Stimulated activated CD4-positive, alpha-beta T cell treated with anti-CD3 and anti-CD28 coated beads, Interleukin-1b, Interleukin-23, amount 100 ng/mL, for 4 hours (primary cell): ENCODE measurements around the gene NUDT16L1.

Experiments used
- DNase-seq, 2 donors: peaks; one replicate each; pipeline ENCODE4 v3.0.0-alpha.2; 2020; ENCODE audit warnings: low read depth in 2 of 2

Gene NUDT16L1

DNA sequence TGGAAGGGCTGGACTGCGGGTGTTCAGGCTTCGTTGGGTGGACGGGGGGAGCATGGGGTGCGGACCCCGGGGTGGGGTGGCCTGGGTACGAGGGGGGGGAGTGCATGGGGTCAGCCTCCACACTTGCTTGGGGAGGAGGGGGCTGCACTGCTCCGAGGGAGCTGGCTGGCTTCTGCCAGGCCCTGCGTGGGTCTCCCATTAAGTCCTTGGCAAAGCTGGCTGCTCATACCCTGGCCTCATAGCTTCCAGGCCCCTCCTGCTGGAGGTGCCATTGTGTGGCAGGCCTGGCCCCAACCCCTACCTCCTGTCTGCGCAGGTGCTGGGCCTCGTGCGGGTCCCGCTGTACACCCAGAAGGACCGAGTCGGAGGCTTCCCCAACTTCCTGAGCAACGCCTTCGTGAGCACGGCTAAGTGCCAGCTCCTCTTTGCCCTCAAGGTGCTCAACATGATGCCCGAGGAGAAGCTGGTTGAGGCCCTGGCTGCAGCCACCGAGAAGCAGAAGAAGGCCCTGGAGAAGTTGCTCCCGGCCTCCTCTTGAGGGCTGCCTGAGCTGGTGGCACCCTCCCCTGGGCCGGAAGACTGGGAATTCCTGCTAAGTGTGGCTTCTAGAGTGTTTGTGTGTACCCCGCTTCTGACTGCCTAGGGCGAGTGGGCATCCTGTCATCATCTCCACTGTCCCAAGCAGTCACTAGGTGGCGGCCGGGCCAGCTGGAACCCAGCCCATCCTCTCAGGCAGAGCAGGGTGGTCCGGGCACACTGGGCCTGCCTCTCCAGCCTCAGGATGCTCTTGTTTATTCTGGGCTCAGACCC, 1.5 kb downstream of the NUDT16L1 start:
- DNase-seq, result no peak

DNA sequence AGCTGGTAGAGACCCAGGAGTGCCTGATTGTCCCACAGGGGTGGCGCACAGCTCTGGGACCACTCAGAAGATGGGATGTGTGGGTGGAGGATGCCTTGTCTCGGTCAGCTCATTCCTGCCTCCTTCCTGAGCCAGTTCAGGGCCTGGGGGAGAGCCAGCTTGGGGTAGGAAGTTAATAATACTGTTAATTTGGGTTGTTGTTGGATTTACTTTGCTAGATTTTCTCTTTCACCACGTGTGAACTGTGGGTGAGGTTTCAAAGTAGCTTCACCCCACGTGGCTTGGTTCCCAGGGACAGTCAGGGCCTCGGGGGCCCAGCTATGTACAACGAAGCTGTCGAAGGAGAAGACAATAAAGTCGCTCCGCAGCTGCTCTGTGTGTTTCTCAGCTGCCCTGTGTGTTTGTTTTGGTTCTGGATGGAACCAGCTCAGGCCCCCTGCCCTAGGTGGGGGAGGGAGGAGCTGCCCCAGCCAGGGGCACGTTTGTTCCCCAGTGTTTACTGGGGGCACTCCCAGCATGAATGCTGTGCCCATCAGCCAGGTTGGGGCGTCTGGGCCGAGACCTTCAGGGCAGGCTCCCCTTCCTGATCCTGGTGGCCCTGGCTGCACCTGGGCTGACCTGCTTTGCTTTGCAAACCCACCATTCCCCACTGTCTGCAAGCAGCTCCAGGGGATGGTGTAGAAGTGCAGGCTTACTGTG, 2.3 kb downstream of the NUDT16L1 start:
- DNase-seq, result no peak

DNA sequence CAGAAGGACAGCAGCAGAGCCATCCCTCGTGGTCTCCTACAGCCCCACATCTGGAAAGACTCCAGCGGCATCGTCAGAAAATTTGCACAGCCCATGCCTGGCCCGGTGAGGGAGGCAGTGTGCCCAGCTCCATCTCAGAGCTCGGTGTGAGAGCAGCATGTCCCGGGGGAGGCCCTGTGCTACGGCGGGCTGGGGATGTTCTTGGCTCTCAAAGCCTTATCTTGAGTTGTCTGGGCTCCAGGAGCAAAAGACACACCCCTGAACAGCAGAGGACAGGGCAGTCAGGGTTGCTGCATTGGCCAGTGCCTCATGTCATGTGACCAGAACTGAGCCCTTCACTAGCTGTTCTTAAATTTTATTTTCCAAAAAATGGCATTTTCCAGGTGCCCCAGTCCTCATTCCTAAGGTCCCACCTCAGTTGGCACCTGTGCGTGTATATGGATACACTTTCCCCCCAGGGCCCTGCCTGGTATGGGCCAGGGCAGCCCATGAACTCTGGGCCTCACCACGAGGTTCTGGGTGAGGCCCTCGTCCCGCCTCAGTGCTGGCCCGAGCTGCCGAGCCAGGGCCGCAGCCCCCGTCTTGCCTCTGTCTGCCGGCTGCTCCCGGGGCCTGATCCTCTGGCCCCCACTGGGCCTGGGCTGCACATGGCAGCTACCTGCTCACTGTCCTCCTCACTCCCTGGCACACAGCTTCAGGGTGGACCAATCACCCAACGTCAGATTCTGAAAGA, 3.0 kb downstream of the NUDT16L1 start:
- no peak for DNase-seq

DNA sequence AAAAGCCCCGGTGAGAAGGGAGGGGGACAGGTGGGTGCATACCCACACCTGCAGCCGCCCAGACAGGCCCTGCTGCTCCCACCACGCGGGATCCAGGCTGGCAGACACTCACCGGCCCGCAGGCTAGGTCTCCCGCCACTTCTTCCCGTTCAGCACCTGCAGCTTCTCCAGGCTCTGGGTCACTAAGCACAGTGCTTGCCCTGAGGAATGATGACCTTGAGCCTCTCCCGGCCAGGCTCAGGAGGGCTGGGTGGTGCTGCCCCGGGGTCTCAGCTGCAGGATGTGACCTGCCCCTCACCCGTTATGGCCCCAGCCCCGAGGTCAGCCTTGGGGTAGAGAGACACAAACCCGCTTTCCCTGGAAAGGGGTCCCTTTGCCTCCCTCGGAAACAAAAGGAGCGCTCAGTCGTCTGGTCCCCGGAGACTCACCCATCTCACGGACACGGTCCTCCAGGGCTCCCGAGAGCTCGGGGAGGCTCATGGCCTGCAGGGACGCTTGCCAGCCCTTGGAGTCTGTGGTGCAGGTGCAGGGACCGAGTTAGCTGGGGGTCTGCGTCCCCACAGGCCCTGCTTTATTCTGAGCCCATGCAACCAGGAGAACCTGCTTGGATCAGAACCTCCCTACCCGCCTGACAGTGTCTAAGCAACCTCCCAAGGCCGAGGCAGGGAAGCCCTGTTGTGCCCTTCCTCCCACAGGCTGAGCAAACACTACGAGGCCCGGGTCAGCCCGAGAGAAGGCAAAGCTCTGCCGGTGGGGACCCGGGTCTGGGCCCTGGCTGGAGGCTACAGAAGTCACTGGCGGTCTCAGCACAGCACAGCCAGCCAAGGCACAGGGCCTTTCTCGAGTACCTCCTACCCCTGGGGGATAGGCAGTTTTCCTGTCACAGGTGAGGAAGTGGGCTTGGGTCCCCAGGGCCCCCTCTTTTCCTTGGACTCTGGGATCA, 3.8 kb downstream of the NUDT16L1 start:
- DNase-seq, result no peak

DNA sequence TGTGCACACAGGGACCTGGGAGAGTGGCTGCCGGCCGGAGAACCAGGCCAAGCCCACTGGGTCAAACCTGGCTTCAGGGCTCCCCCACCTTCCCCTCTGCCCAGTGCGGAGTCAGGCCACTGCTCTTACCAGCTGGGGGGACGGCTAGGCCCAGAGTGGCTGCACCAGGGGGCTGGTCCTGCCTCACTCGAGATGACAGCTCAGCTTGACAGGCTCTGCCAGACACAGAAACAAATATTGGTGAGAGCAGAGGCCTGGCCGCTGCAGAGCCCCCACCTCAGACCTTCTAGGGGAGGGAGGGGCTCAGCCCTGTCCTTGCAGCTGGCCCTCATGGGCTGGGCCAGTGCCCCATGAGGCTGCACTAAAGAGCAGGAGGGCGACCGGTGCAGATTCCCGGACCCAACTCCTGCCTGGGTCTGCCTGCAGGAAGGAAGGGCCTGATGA, 4.5 kb downstream of the NUDT16L1 start:
- no peak for DNase-seq

DNA sequence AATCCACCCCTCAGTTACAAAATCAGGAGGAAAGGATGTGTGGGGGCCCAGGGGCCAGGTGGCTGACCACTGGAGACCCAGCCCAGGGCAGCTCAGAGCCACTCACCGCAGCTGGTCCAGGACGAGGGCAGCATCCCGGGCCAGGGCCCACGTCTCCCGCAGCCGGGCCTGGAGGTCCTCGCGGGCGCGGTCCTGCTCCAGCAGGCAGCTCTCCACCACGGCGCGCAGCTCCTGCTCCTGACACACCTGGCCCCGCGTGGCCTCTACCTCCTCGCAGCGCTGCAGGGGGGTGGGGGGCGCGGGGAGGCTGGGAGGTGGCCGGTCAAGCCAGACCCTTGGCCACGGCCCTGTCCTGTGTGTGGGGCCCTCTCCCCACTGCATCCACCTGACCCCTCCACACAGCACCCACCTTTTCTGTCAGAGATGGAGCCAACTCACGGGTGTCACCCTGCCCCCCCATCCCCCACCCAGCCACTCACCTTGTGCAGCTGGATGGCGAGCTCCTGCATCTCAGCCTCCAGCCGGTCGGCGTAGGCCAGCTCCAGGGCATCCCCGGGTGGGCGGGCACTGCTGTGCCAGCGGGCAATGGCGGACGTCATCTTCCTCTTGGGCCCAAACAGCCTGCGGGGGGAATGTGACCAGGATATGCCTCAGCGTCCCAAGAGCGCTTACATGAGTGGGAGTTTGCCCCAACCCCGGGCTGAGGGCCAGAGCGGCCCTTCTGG, 5.1 kb downstream of the NUDT16L1 start:
- DNase-seq, result no peak

DNA sequence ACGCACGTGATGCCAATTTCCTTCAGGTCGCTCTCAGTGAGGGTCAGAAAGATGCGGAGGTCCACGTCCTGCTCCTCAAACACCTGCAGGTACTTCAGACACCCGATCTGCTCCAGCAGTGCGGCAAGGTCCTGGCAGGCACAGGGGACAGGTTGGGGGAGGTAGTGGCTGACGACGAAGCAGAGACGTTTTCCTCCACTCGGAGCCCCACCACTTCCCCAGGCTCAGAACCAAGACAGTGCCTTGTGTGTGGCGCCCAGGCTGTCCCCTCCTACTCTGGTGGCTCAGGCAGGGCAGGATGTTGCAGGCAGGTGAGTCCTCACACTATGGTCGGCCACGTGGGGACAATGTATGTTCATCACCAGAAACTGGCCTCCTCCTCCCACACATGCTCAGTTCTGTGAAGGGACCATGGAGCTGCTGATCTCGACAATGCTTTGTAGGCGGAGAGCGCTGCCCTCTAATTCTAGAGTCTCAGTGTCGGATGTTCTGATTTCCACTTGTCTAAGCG, 5.7 kb downstream of the NUDT16L1 start:
- no peak for DNase-seq

DNA sequence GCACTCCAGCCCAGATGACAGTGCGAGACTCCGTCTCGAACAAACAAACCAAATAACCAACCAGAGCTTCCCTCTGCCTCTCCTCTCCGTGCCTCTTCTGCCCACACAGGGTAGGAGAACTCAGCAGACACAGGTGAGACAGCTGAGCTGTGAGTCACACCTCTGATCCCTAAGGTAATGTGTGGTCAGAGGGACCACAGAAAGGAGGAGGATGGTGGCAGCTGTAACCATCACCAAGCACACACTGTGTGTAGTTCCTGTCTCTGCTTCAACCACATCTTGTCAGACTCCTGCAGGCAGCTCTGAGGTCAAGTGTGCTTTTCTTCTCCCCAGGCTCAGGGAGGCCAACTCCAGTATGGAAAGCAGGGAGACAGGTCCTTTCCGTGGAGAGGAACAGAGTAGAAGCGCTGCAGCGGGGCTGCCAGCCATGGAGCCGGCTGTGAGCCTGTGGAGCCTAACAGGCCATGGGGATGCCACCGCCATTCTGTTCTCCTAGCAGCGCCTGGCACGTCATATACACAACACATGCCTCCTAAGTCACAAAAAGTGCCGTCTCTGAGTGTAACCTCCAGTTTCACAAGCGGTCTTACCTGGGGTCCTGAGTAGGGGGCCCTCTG, 7.1 kb downstream of the NUDT16L1 start:
- peak in 1 of 2 donors; percentile 18 for DNase-seq

DNA sequence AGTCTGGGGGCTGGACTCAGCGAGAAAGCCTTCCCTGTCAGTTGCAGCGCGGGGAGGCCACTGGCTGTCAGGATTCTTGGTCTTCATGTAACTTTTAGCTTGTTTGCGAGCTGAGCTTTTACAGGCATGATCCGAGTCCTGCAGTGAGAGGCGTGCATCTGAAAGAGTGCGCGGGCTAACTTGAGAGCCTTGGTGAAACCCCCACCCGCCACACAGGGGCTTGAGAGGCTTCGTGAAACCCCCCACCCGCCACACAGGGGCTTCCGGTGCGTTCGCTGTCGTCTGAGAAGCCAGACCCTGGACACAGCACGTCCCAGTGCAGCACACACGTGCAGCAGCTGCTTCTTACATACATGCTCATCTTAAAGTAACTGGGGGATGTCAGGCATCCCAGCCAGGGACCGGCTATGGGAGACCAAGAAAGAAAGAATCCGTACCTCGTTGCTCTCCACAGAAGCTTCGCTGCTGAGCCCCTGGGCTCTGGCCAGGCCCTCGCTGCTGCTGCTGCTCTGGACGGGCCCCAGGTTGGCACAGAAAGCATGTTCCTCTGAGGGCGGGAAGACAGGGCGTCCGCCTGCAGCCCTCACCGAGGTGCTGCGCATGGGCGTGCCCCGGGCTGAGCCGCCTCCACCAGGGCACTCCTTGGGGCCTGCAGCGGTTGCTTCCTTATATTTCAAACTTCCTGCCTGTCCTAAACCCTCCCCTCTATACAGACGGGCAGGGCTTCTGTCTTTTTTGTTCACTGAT, 7.8 kb downstream of the NUDT16L1 start:
- DNase-seq, result no peak

DNA sequence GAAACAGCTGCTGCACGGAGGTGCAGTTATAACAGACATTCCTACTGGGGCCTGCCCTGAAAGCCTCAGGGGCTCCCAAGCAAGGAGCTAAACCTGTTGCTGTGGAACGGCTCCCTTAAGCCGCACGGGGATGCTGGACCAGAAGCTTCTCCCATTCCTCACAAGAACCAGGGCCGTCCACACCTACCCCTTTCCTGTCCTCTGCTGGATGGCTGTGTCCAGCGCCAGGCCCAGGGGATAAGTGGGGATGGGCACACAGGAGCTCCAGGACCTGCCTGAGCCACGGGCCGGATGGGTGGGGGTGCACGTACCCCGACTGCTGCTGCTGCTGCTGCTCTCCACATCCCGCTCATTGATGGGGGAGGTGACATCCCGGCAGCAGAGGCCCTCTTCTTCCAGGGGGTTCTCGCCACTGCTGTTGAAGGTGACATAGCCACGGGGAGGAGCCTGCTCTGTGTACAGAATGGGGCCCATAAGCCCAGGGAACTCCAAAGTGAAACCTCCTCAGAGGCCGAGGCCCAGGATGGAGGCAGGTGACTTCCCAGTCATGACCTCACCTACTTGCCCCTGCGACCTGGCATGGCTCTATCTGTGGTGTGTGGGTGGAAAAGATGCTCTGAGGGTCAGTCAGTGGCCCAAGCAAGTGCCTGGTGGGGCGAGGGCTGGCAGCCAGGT, 8.6 kb downstream of the NUDT16L1 start:
- no peak for DNase-seq

DNA sequence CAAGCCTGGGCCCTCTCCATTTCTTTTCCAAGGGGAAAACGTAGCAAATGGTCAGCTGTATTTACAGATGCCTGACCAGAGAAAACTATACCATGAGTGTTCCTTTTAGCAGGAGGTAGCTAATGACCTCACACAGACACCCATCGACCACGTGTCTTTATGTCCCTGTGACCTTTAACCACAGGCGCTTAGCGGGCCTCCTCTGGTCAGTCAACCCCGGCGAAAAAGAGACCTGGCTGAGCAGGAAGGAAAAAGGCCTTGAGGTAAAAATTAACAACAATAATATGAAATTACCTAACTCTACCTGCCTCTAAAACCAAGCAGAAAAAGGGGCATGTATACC, 9.1 kb downstream of the NUDT16L1 start:
- DNase-seq, result no peak

DNA sequence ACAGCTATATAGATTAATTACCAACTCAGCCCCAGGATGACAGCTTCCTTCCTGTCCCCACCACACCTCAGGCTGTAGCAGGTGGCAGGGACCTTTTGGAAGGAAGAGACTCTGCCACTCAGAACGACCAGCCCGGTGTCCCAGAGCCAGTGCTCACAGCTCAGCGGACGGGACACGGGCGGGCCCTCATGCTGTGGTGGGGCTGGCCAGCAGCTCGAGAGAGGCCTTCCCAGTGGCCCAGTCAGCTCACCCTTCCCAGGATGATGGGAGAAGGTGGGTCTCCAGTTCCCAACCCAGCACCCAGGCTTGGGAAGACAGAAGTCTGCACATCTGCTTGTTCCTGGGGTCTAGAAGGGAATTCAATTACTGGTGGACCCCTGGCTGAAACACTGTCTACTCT, 10.5 kb downstream of the NUDT16L1 start:
- DNase-seq, result no peak

DNA sequence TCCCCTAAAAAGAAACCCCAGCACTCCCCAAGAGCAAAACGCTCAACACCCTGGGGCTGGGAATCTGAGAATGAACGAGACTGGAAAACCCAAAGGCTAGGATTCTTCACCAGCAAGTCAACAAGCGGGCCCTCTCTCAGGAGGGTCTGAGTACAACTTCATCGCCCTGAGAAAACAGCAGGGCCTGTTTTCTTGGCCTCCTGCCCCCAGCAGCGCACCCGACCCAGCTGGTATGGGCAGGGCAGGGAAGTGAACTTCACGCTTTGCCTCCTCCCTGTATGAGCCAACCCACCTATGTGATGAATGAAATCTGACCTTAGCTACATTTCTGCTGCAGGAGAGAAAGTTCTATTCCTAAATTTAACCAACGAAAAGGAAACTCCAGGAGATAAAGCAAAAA, 11.1 kb downstream of the NUDT16L1 start:
- no peak for DNase-seq

DNA sequence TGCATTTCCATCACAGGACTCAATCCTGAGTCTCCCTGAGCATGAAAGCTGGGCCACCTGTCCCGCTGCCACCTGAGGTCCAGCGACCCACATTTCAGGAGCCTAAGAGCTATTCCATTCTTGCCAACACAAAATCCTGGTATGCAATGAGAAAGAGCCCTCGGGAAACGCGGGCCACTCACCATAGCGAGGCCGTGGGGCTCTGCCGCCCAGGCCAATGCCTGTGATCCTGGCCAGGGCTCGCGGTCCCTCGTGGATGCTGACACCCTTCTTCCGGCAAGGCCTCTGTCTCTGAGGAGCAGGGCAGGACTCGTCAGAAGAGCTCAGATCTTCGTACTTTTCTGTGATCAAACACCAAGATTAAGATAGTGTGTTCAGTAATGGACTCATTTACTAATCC, 11.6 kb downstream of the NUDT16L1 start:
- no peak for DNase-seq

DNA sequence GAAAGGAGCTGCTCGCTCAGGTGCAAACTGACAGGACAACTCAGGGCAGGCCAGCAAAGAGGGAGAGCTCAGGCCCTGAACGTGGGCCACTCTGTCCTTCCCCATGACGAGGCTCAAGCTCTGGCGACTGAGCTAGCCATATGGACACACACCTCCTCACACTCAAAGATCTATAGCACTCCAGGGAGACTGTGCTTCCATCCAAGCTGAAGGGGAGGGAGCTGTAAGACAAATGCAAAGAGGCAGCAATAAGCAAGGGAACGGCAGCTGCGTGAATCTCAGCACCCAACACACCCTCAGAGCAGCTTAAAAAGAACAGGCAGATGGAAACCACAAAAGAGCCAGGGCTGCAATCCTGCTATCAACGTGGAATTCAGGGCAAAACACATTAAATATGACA, 13.5 kb downstream of the NUDT16L1 start:
- DNase-seq, result no peak

DNA sequence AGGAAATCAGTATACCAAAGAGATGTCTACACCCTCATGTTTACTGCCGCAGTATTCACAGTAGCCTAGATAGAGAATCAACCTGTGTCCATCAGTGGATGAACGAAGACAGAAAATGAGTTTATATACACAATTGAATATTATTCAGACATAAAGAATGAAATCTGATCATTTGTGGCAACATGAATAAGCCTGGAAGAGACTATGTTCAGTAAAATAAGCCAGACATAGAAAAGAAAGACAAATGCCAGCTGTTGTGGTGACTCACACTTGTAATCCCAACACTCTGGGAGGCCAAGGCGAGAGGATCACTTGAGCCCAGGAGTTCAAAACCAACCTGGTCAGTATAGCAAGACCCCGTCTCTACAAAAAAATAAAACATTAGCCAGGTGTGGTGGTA, 16.1 kb downstream of the NUDT16L1 start:
- DNase-seq, result no peak

DNA sequence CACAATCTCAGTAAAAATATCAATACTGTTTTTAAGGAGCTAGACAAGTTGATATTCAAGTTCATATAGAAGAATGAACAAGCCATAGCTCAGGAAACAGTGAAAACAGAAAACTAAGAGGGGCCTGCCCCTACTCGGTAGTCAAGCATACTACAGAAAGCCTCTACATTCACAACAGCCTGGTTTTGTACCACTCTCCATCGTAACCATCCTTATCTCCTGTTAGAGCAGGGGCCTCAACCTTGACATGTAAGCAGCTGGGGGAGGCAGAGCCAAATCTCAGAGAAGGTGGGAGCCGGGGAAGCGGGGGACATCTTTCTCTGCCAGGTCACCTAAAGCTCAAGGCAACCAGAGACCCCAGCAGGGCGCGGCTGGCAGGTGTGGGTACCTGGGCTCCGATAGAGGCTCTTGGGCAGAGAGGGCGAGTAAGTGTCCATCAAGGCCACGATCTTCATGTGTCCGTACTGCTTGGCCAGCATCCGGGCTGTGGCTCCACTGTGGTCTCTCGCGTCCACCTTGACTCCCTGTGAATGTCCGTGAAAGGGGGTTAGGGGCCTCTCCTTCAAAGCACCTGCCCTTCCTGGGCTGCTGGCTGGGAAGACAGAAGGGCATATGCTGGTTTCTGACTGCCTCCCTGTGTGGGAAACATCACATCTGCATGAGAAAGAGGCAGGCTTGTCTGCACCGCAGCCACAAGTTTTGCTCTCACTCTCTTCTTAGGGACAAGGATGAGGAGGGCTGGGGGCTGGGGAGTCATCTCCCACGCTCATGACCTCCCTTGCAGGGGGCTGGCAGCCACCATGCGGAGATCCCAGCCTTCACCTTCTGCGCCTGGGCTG, 20.5 kb downstream of the NUDT16L1 start:
- DNase-seq, result no peak

DNA sequence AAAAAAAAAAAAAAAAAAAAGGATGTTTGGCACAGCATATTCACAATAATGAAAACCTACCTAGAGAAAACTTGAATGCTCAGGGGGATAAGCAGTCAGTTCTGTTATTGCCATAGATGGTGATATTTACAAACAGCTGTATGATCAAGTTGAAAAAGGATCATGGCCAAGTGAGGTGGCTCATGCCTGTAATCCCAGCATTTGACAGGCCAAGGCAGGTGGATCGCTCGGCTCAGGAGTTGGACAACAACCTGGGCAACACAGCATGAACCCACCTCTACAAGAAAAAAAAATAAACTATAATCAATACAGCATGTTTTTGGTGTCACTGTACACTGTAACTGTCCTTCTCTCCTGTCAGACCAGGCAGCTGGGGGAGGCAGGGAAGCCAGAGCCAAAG, 21.6 kb downstream of the NUDT16L1 start:
- no peak for DNase-seq
